HEK293 (cell line): ENCODE data around the gene ZNF397.

Experiments
- BCL11B ChIP-seq: fragments of 450-650 bp; formaldehyde crosslinking; IDR thresholded peaks from 2 replicates; pipeline ENCODE4 v1.5.1; 2016; ENCODE audit warnings: low read depth, missing biosample characterization, missing genetic modification characterization
- CTCF ChIP-seq: fragments of 450-650 bp; formaldehyde crosslinking; IDR thresholded peaks from 2 replicates; pipeline ENCODE4 v1.5.1; 2016; ENCODE audit warnings: missing biosample characterization, missing genetic modification characterization
- ELK4 ChIP-seq: IDR thresholded peaks from 2 replicates; pipeline ENCODE4 v1.6.1; 2011; ENCODE audit warnings: mild to moderate bottlenecking, low read depth, low read length, borderline replicate concordance
- YY1 ChIP-seq: fragments of 450-650 bp; formaldehyde crosslinking; IDR thresholded peaks from 2 replicates; pipeline ENCODE4 v1.5.1; 2018; ENCODE audit warnings: missing biosample characterization, missing genetic modification characterization
- ZEB2 ChIP-seq: fragments of 450-650 bp; formaldehyde crosslinking; IDR thresholded peaks from 2 replicates; pipeline ENCODE4 v1.5.1; 2016; ENCODE audit warnings: missing biosample characterization, missing genetic modification characterization
- ZNF140 ChIP-seq: fragments of 450-650 bp; formaldehyde crosslinking; IDR thresholded peaks from 2 replicates; pipeline ENCODE4 v1.5.1; 2016; ENCODE audit warnings: missing biosample characterization, missing genetic modification characterization
- ZNF18 ChIP-seq: fragments of 450-650 bp; formaldehyde crosslinking; IDR thresholded peaks from 2 replicates; pipeline ENCODE4 v1.5.1; 2016; ENCODE audit warnings: missing biosample characterization, missing genetic modification characterization
- ZNF311 ChIP-seq: fragments of 450-650 bp; formaldehyde crosslinking; IDR thresholded peaks from 2 replicates; pipeline ENCODE4 v1.5.1; 2017; ENCODE audit warnings: missing biosample characterization, missing genetic modification characterization, borderline replicate concordance
- ZNF549 ChIP-seq: fragments of 450-650 bp; IDR thresholded peaks from 2 replicates; pipeline ENCODE4 v1.5.1; 2018; ENCODE audit warnings: missing biosample characterization, missing genetic modification characterization, mild to moderate bottlenecking, inconsistent platforms, moderate library complexity
- ZNF639 ChIP-seq: fragments of 450-650 bp; formaldehyde crosslinking; IDR thresholded peaks from 2 replicates; pipeline ENCODE4 v1.5.1; 2016; ENCODE audit warnings: missing biosample characterization, missing genetic modification characterization

- TF ChIP-seq ZNF311 (no peak), ZNF639 (tag by site-specific recombination) (no peak), CTCF (tag by site-specific recombination) (no peak), ZNF549 (tag by site-specific recombination) (0 out of 2 replicates have a peak, but pooled peaks have one; percentile 40), ELK4 (no peak), ZNF140 (no peak), YY1 (tag by site-specific recombination) (no peak), ZEB2 (no peak), ZNF18 (tag by site-specific recombination) (no peak), BCL11B (no peak)
Observed at GRCh38 chr18:35284841-35285240, 44.0 kb downstream of the ZNF397 start.
